Measurements from ENCODE around the gene PPP6R2. TPM values are rescaled to one million over a fixed set of nuclear protein-coding genes. Genes with fewer than 3 reads are reported as not detected.

Gene PPP6R2
- total and polyA plus RNA-seq, 7 experiments from 2014 or later: 17.0 to 88.1 (median 63.9) TPM

DNA sequence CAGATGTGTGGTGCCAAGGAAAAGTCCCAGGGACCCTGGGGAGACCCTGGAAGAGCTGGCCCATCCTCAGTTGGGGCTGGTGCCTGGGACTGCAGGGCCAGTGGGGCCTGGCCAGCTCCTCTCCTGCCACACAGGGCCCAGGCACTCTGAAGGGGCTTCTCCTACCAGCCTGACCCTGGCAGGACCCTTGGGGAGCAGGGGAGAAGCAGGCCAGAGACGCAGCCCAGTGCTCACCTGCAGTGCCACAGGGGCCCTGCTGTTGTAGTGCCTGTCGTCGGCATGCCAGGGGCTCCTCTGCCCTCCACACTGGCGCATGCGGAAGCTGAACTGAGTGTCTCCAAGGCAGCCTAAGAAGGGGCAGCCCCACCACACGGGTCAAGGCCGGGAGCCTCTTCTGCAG lies 25.5 kb upstream of the PPP6R2 start:
- Histone ChIP-seq H3K27ac (ENCODE audit: low read depth, low read length) (no peak overlapping the region), H3K9me3 (ENCODE audit: control insufficient read depth in 2 of 3, low read length in 3 of 3) (no peaks in the 10 kb centered on the region), H3K27me3 (ENCODE audit: control insufficient read depth in 2 of 2, insufficient read depth in 2 of 2, low read length in 2 of 2) (no peaks in the 10 kb centered on the region), H3K4me3 (ENCODE audit: low read length) (no peak overlapping the region), H3K36me3 (ENCODE audit: control insufficient read depth in 2 of 3, insufficient read depth in 3 of 3, low read length in 3 of 3) (no peaks in the 10 kb centered on the region), H3K4me1 (ENCODE audit: control insufficient read depth in 2 of 2, insufficient read depth in 2 of 2, low read length in 2 of 2) (peaks cover 14 to 17% of the 10 kb centered on the region in 2 donors)
- CTCF ChIA-PET: no interaction called here
- ATAC-seq: no peak
- DNase-seq: no peak
- H3K4me3 Mint-ChIP-seq: no peak overlapping the region
- H3K9me3 Mint-ChIP-seq: no peaks in the 10 kb centered on the region
- H3K27me3 Mint-ChIP-seq: no peaks in the 10 kb centered on the region
- H3K4me1 Mint-ChIP-seq: peaks cover 9 to 18% (median 12%) of the 10 kb centered on the region in 7 donors
- intact Hi-C loops (cut with micrococcal nuclease): no loop called here
- H3K27ac Mint-ChIP-seq: no peak overlapping the region
- H3K36me3 Mint-ChIP-seq: no peaks in the 10 kb centered on the region
- POLR2A ChIA-PET: no interaction called here

DNA sequence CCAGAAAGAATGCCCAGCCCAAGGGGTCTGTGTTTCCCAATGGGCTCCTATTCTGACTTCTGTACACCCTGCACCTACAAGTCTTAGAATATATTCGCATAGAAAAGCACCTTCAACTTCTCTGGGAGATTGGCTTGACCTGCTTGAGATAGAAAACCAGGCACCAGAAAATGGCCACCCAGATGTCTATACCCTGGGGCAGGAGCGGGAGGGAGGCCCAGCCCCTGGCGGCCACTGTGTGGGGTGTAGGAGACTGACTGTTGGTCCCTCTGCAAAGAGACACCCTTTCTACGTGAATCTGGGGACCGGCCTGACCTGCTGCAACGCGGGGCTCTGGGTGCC lies 24.8 kb upstream of the PPP6R2 start:
- ATAC-seq (no peak), DNase-seq (no peak)
- Mint-ChIP-seq H3K27ac (no peak overlapping the region), H3K9me3 (no peaks in the 10 kb centered on the region), H3K36me3 (no peaks in the 10 kb centered on the region), H3K4me1 (peaks cover 9 to 18% (median 12%) of the 10 kb centered on the region in 7 donors), H3K27me3 (no peaks in the 10 kb centered on the region), H3K4me3 (no peak overlapping the region)
- Histone ChIP-seq H3K36me3 (ENCODE audit: control insufficient read depth in 2 of 3, insufficient read depth in 3 of 3, low read length in 3 of 3) (no peaks in the 10 kb centered on the region), H3K27ac (ENCODE audit: low read depth, low read length) (no peak overlapping the region), H3K9me3 (ENCODE audit: control insufficient read depth in 2 of 3, low read length in 3 of 3) (no peaks in the 10 kb centered on the region), H3K4me1 (ENCODE audit: control insufficient read depth in 2 of 2, insufficient read depth in 2 of 2, low read length in 2 of 2) (peaks cover 14 to 17% of the 10 kb centered on the region in 2 donors), H3K27me3 (ENCODE audit: control insufficient read depth in 2 of 2, insufficient read depth in 2 of 2, low read length in 2 of 2) (no peaks in the 10 kb centered on the region), H3K4me3 (ENCODE audit: low read length) (no peak overlapping the region)
- POLR2A ChIA-PET: no interaction called here
- intact Hi-C loops (cut with micrococcal nuclease): no loop called here
- CTCF ChIA-PET: no interaction called here

DNA sequence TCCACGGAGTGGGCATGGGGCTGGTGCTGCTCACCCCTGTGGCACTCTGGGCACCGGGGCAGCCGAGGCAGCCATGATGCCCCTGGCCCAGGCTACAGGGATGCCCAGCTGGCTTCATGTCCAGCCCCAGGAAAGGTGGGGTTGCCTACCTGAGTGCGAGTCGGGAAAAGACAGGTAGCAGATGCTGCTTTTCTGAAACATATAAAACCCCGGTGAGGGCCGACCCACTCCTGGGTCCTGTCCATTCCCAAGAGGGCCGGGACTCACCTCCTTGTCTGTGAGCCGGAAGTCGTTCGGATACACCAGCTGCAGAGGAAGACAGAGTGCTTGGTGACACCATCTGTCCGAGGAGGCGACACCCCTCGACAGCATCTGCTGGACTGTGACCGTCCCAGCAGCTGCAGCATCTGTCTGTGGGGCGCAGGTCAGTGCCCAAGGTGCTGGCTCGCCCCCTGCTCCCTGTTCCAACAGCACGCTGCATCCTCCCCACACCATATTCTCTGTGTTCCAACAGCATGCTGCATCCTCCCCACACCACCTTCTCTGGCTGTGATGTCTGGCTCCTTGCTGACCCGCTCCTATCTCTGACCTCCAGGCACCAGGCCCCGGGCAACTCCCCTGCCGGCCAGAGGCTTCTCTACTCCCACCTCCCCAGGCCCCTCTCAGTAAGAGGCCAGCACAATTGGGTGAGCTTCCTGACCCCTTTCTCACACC lies 24.3 kb upstream of the PPP6R2 start:
- no peaks in the 10 kb centered on the region for H3K9me3 ChIP-seq (ENCODE audit: control insufficient read depth in 2 of 3, low read length in 3 of 3)
- ChIA-PET POLR2A (interaction anchor here (0.6 kb wide), 1 partner anchor 91 kb away, joined by 3 read pairs; no protein-coding TSS in a partner anchor), CTCF (interaction anchor here (1.2 kb wide), 1 partner anchor 10 kb away, joined by 3 read pairs; no protein-coding TSS in a partner anchor)
- Mint-ChIP-seq H3K27ac (no peak overlapping the region), H3K4me1 (peaks cover 9 to 15% (median 12%) of the 10 kb centered on the region in 7 donors), H3K27me3 (peaks cover 0 to under 1% (median 0%) of the 10 kb centered on the region in 5 donors), H3K4me3 (no peak overlapping the region), H3K36me3 (no peaks in the 10 kb centered on the region), H3K9me3 (no peaks in the 10 kb centered on the region)
- H3K27ac ChIP-seq (ENCODE audit: low read depth, low read length): no peak overlapping the region
- no peak overlapping the region for H3K4me3 ChIP-seq (ENCODE audit: low read length)
- H3K36me3 ChIP-seq (ENCODE audit: control insufficient read depth in 2 of 3, insufficient read depth in 3 of 3, low read length in 3 of 3): no peaks in the 10 kb centered on the region
- DNase-seq: no peak
- H3K27me3 ChIP-seq (ENCODE audit: control insufficient read depth in 2 of 2, insufficient read depth in 2 of 2, low read length in 2 of 2): no peaks in the 10 kb centered on the region
- H3K4me1 ChIP-seq (ENCODE audit: control insufficient read depth in 2 of 2, insufficient read depth in 2 of 2, low read length in 2 of 2): peaks cover 11 to 13% of the 10 kb centered on the region in 2 donors
- intact Hi-C loops (cut with micrococcal nuclease): no loop called here
- ATAC-seq: no peak

DNA sequence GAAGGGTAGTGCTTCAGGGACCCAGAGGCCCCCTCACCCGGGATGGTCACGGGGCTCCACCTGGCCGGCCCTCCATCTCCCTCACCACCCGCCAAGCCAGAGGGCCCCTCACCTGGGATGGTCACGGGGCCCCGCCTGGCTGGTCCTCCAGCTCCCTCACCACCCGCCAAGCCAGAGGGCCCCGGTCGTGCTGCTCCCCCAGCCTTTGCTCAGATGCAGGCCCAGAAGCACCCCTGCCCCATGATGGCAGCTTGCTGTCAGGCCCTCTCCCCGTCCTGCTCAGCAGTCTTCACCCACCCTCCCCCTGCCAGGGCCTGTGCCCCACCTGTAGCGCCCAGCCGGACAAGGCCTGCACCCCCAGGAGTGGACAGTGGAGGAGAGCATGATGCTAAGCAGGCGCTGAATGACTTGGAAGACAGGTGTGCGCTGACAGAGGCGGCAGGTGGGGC lies 23.6 kb upstream of the PPP6R2 start:
- no peak overlapping the region for H3K4me3 ChIP-seq (ENCODE audit: low read length)
- Mint-ChIP-seq H3K4me3 (no peak overlapping the region), H3K4me1 (peaks cover 4 to 9% (median 7%) of the 10 kb centered on the region in 7 donors), H3K27me3 (peaks cover 0 to 6% (median 0%) of the 10 kb centered on the region in 5 donors), H3K36me3 (no peaks in the 10 kb centered on the region), H3K27ac (no peak overlapping the region), H3K9me3 (no peaks in the 10 kb centered on the region)
- intact Hi-C loops (cut with micrococcal nuclease): no loop called here
- H3K4me1 ChIP-seq (ENCODE audit: control insufficient read depth in 2 of 2, insufficient read depth in 2 of 2, low read length in 2 of 2): peaks cover 5 to 6% of the 10 kb centered on the region in 2 donors
- ChIA-PET POLR2A (no interaction called here), CTCF (interaction anchor here (1.2 kb wide), 1 partner anchor 9 kb away, joined by 3 read pairs; no protein-coding TSS in a partner anchor)
- H3K27ac ChIP-seq (ENCODE audit: low read depth, low read length): no peak overlapping the region
- DNase-seq (no peak), ATAC-seq (no peak)
- no peaks in the 10 kb centered on the region for H3K36me3 ChIP-seq (ENCODE audit: control insufficient read depth in 2 of 3, insufficient read depth in 3 of 3, low read length in 3 of 3)
- H3K9me3 ChIP-seq (ENCODE audit: control insufficient read depth in 2 of 3, low read length in 3 of 3): no peaks in the 10 kb centered on the region
- H3K27me3 ChIP-seq (ENCODE audit: control insufficient read depth in 2 of 2, insufficient read depth in 2 of 2, low read length in 2 of 2): no peaks in the 10 kb centered on the region

DNA sequence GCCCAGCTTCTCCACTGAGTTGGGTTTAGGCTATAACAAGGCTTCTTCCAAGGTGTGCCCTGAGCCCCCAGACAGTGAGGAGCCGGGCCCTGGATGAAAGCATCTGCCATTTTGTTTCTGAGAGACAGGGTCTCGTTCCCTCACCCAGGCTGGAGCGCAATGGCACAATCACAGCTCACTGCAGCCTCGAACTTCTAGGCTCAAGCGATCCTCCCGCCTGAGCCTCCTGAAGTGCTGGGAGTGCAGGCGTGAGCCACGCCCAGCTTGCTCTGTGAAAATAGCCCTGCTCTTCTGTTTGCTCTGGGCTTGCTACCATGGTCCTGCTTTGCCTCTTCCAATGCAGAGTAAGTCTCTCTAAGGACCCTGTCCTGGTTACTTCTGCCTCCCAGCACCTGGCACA lies 23.0 kb upstream of the PPP6R2 start:
- Histone ChIP-seq H3K27me3 (ENCODE audit: control insufficient read depth in 2 of 2, insufficient read depth in 2 of 2, low read length in 2 of 2) (no peaks in the 10 kb centered on the region), H3K9me3 (ENCODE audit: control insufficient read depth in 2 of 3, low read length in 3 of 3) (no peaks in the 10 kb centered on the region), H3K27ac (ENCODE audit: low read depth, low read length) (no peak overlapping the region), H3K4me3 (ENCODE audit: low read length) (no peak overlapping the region), H3K36me3 (ENCODE audit: control insufficient read depth in 2 of 3, insufficient read depth in 3 of 3, low read length in 3 of 3) (no peaks in the 10 kb centered on the region), H3K4me1 (ENCODE audit: control insufficient read depth in 2 of 2, insufficient read depth in 2 of 2, low read length in 2 of 2) (peaks cover 0 to under 1% of the 10 kb centered on the region in 2 donors)
- Mint-ChIP-seq H3K4me3 (no peak overlapping the region), H3K9me3 (no peaks in the 10 kb centered on the region), H3K4me1 (peaks cover 4 to 6% (median 5%) of the 10 kb centered on the region in 7 donors), H3K36me3 (no peaks in the 10 kb centered on the region), H3K27ac (peak overlapping the region in 1 of 9 donors; percentile 26), H3K27me3 (peaks cover 0 to 12% (median 0%) of the 10 kb centered on the region in 5 donors)
- ChIA-PET POLR2A (no interaction called here), CTCF (interaction anchor here (1.2 kb wide), 1 partner anchor 8 kb away, joined by 3 read pairs; no protein-coding TSS in a partner anchor)
- DNase-seq (no peak), ATAC-seq (no peak)
- intact Hi-C loops (cut with micrococcal nuclease): loop anchor here in 1 of 2 donors (10.0 kb wide), 1 partner anchor 665 kb away; no protein-coding TSS in a partner anchor

DNA sequence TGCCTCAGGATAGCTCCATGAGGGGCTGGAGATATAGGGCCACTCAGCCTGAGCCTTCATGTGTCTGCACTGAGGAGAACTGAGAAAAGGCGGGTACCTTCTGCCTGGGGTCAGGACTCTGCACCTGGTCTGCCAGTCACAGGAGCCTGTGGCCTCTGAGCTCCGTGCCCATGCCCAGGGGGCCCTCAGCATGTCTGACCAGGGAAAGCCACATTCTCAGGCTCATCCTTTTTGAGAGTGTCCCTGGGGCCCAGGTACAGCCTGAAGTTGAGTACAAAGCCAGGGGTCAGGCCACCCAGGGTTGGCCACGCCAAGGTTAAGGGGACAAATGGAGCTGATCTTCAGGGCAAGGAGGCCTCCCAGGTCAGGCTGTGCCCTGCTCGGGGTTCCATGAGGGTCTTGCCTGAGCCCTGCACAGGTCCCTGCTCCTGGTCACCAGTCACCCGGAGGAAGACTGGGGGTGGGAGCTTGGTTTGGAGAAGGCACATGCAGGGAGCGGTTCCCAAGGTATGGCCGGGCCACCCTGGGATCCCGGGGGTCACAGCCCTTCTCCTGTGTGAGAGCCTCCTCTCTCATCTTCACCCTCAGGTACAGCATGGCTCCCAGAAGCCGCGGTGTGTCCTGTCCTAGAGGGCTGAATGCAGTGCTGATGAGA lies 22.3 kb upstream of the PPP6R2 start:
- DNase-seq (no peak), ATAC-seq (no peak)
- Histone ChIP-seq H3K27me3 (ENCODE audit: control insufficient read depth in 2 of 2, insufficient read depth in 2 of 2, low read length in 2 of 2) (no peaks in the 10 kb centered on the region), H3K4me3 (ENCODE audit: low read length) (no peak overlapping the region), H3K27ac (ENCODE audit: low read depth, low read length) (no peak overlapping the region), H3K9me3 (ENCODE audit: control insufficient read depth in 2 of 3, low read length in 3 of 3) (no peaks in the 10 kb centered on the region), H3K4me1 (ENCODE audit: control insufficient read depth in 2 of 2, insufficient read depth in 2 of 2, low read length in 2 of 2) (no peaks in the 10 kb centered on the region), H3K36me3 (ENCODE audit: control insufficient read depth in 2 of 3, insufficient read depth in 3 of 3, low read length in 3 of 3) (no peaks in the 10 kb centered on the region)
- Mint-ChIP-seq H3K27ac (no peak overlapping the region), H3K27me3 (peaks cover 0 to 18% (median 0%) of the 10 kb centered on the region in 5 donors), H3K4me1 (peaks cover 0 to 5% (median 2%) of the 10 kb centered on the region in 7 donors), H3K36me3 (no peaks in the 10 kb centered on the region), H3K9me3 (no peaks in the 10 kb centered on the region), H3K4me3 (no peak overlapping the region)
- ChIA-PET POLR2A (interaction anchor here (1.4 kb wide), 1 partner anchor 70 kb away, joined by 4 read pairs; the partner anchor contains the start of gene HDAC10), CTCF (no interaction called here)
- intact Hi-C loops (cut with micrococcal nuclease): loop anchor here in 1 of 2 donors (10.0 kb wide), 1 partner anchor 666 kb away; no protein-coding TSS in a partner anchor

Data from naive thymus-derived CD4-positive, alpha-beta T cell (primary cell).